BJ (cell line): ENCODE results near the gene ATP6V0D1. TPM values are rescaled to one million over a fixed set of nuclear protein-coding genes. Genes with fewer than 3 reads are reported as not detected.

Source experiments
- CTCF ChIA-PET: fragments of 350-600 bp; formaldehyde crosslinking; extraction: SDS; loops from one replicate; lab custom pipeline; 2021; ENCODE audit warnings: antibody characterized with exemption, inconsistent platforms; lab: Yijun Ruan, JAX
- POLR2A ChIA-PET: fragments of 300-600 bp; sonication (Branson Sonifier 250); formaldehyde crosslinking; extraction: SDS; loops from one replicate; lab custom pipeline; 2021; ENCODE audit warnings: antibody characterized with exemption; lab: Charles Lee
- DNase-seq: peaks from one replicate; pipeline ENCODE4 v3.0.0-alpha.2; 2011; ENCODE audit warnings: low read depth
- H3K27me3 ChIP-seq: 2 replicates; pipeline ENCODE4 v1.6.0; 2011; ENCODE audit warnings: low read length; ENCODE audit not compliant: control insufficient read depth, insufficient read depth
- H3K36me3 ChIP-seq: 2 replicates; pipeline ENCODE4 v1.5.1; 2011; ENCODE audit warnings: low read length; ENCODE audit not compliant: control insufficient read depth, insufficient read depth
- H3K4me3 ChIP-seq: 2 replicates; pipeline ENCODE4 v1.5.1; 2011; ENCODE audit warnings: low read depth, mild to moderate bottlenecking, control low read depth, low read length
- CTCF ChIP-seq: IDR thresholded peaks from 2 replicates; pipeline ENCODE4 v1.5.1; 2011; ENCODE audit warnings: low read depth, mild to moderate bottlenecking, control low read depth, inconsistent platforms, low read length, moderate library complexity; ENCODE audit not compliant: insufficient read depth
- polyA plus RNA-seq: library from polyadenylated mRNA; depleted of rRNA; stranded (reverse); fragments of >200 nt; gene quantifications from 2 replicates; pipeline ENCODE4 v1.2.3, GENCODE V29; 2011

The ATP6V0D1 gene
- polyA plus RNA-seq, 1 experiment, result 155 TPM

- POLR2A ChIA-PET, result no interaction called here
- no peak for DNase-seq
- Histone ChIP-seq H3K4me3 (no peak overlapping the region), H3K27me3 (no peaks in the 10 kb centered on the region), H3K36me3 (no peaks in the 10 kb centered on the region)
- CTCF ChIA-PET, result interaction anchor here (0.5 to 5.2 kb wide), 7 partner anchors 26 to 546 kb away, joined by 3 to 208 read pairs (median 26); partner anchors contain the start of genes AGRP, ATP6V0D1, C16orf86 and CARMIL2
- no peak for TF ChIP-seq CTCF
Measured at GRCh38 chr16:67519242-67519641, 38.3 kb upstream of the ATP6V0D1 start.

GRCh38 chr16:67518676-67519075, 37.7 kb upstream of the ATP6V0D1 start:
- CTCF ChIA-PET, result interaction anchor here (0.5 to 5.2 kb wide), 6 partner anchors 35 to 546 kb away, joined by 3 to 208 read pairs (median 38); partner anchors contain the start of genes AGRP, ATP6V0D1, C16orf86 and CARMIL2
- POLR2A ChIA-PET, result no interaction called here

GRCh38 chr16:67517661-67518423, 36.9 kb upstream of the ATP6V0D1 start:
- Histone ChIP-seq H3K27me3 (no peaks in the 10 kb centered on the region), H3K36me3 (no peaks in the 10 kb centered on the region), H3K4me3 (no peak overlapping the region)
- no peak for TF ChIP-seq CTCF
- DNase-seq, result no peak
- ChIA-PET POLR2A (no interaction called here), CTCF (interaction anchor here (1.0 to 5.7 kb wide), 7 partner anchors 24 to 392 kb away, joined by 3 to 80 read pairs (median 13); partner anchors contain the start of genes ATP6V0D1, C16orf86, CARMIL2 and CTCF)

More at GRCh38 chr16:67518676-67519075, 37.7 kb upstream of the ATP6V0D1 start:
- Histone ChIP-seq H3K36me3 (no peaks in the 10 kb centered on the region), H3K4me3 (no peak overlapping the region), H3K27me3 (no peaks in the 10 kb centered on the region)
- DNase-seq, result no peak
- TF ChIP-seq CTCF, result no peak

- CTCF ChIA-PET, result interaction anchor here (1.0 to 5.7 kb wide), 8 partner anchors 23 to 393 kb away, joined by 3 to 80 read pairs (median 12); partner anchors contain the start of genes ATP6V0D1, C16orf86, CARMIL2 and CTCF
- POLR2A ChIA-PET, result no interaction called here
- DNase-seq, result no peak
- Histone ChIP-seq H3K36me3 (no peaks in the 10 kb centered on the region), H3K4me3 (no peak overlapping the region), H3K27me3 (no peaks in the 10 kb centered on the region)
- no peak for TF ChIP-seq CTCF
Measured at GRCh38 chr16:67517155-67517445, 36.1 kb upstream of the ATP6V0D1 start.
